HG03103 (cell line): Measurements from ENCODE around the gene NEK10.
A peak's percentile ranks its signal among the peaks of the same experiment; 100 is the strongest.

Source experiments
- ATAC-seq: cut with Tn5 transposase; IDR thresholded peaks from one replicate; pipeline ENCODE4 v1.9.1; 2021; ENCODE audit warnings: low read depth; ENCODE audit not compliant: unreplicated experiment

NEK10 gene

GRCh38 chr3:27254896-27255295 is 114.3 kb downstream of the NEK10 start:
- no peak for ATAC-seq

- ATAC-seq, result peak; percentile 85
These were observed 115.4 kb downstream of the NEK10 start for GRCh38 chr3:27253831-27254230.

DNA sequence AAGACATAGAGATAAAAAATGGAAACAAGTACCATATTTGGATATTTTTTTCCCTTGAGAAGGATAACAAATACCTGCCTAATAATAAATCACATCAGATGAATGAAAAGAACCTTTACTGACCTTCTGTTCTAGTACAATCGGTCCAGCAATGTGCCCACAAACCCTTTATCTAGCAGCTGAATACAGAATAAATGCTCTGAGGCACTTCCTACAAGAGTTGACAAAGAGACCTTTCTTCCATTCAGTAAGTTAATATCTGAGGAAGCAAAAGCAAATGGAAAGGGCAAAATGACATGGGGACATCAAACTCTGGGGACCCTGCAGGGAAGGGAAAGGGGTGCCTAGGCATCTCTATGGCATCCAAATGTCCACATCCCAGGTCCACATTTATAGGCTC is 115.8 kb downstream of the NEK10 start:
- no peak for ATAC-seq

DNA sequence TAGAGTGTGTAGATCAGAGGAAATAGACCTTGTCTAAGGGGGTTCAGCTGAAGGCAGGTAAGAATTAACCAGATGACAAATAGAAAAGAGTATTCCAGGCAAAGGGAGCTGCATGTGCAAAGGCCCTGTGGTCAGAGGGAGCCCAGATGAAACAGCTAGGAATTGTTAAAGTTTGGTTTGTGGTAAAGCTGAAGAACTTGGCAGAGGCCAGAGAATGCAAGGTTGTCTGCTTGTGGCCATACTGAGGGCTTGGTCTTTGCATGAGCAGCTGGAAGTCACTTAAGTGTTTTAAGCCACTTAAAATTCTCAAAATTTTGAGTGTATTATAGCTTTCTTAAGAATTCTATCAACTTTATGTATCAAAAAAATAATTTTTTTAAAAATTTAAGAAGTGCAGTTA is 116.5 kb downstream of the NEK10 start:
- ATAC-seq, result no peak

DNA sequence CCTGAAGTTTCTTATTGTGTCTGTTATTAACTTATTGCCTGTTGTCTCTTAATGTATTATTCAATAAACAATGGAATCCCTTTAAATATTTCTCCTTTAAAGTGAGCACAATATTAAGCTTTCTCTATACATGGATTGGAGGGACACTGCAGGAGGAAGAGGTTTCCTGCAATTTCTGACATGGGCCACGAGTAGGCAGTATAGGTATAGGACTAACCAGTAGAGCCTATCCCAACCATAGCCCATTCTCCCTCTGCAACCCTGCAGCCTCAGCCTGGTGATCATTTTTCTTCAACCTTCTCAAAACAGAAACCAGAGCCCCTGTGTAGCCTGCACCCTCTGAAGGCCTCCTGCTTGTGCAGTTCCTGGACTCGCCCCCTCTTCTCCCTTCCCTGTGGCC is 124.8 kb downstream of the NEK10 start:
- ATAC-seq, result no peak

GRCh38 chr3:27239951-27240350 is 129.2 kb downstream of the NEK10 start:
- no peak for ATAC-seq

DNA sequence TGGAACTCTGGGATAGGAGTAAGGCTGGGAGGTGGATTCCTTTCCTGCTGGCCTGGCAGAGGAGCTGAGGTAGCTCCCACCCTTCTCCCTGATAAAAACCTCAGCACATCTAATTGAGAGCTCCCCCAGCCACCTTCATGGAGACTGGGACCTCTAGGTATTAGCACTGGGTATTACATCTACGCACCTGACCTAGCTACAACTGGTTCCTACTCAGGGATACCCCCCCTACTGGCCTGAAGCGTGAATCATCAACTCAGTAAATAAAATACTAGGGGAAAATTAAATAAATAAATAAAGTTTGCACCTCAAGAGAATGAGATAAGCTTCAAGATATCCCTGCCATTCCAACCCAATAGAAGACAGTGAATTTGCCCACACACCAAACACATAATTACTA is 140.4 kb downstream of the NEK10 start:
- peak; percentile 69 for ATAC-seq

DNA sequence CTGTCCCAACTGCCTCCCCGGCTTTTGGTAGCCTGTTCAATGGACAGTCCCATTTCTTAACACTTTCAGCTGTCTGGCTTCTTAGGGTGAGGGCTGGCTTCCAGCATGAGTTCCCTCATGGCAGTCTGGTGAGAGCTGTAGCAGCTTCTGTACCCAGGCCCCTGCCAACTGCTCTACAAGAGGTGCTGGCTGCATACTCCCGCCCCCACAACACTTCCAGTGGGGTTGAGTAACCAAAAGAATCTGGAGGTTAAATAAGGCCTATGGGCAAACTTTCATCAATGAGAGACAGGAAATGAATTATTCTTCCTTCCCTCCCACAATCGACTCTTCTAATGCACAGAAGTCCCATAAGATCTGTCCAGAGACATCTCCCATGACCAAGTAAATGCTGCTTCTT is 145.0 kb downstream of the NEK10 start:
- no peak for ATAC-seq

DNA sequence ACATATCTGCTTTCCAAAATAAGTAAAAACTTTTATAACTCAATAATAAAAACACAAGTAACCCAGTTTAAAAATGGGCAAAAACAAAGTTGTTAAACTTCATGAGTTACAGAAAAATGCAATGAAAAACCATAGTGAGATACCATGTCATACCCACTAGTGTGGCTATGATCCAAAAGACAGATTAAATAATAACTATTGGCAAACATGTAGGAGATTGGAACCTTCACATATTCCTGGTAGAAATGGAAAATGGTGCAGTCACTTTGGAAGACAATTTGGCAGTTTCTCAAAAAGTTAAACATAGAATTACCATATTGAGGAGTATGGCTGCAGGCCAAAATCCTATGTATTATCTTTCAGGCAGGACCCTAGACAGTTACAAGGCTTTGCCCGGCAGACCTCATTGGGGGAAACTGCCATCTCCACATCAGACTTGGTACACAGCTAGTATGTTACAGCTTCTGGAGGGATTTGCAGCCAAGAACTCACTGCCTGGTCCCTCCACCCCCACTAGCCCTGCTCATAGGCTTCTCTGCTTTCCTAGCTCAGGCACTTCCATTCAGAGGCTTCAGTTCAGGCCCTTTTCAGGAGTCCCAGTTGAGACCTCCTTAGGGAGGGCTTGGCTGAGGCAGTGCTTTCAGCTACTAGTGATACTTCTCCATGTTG is 147.8 kb downstream of the NEK10 start:
- no peak for ATAC-seq

DNA sequence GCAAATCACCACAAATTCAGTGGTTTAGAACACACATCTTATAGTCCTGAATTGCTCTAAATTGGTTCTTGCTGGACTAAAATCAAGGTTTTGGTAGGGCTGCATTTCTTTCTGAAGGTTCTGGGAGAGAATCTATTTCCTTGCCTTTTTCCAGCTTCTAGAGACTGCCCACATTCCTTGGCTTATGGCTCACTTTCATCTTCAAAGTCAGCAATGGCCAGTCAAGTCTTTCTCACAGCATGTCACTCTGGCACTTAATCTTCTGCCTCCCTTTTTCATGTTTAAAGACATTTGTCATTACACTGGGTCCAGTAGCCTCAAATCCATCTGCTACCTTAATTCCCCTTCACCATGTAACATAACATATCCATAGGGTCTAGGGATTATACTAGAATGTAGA is 149.0 kb downstream of the NEK10 start:
- ATAC-seq, result no peak

DNA sequence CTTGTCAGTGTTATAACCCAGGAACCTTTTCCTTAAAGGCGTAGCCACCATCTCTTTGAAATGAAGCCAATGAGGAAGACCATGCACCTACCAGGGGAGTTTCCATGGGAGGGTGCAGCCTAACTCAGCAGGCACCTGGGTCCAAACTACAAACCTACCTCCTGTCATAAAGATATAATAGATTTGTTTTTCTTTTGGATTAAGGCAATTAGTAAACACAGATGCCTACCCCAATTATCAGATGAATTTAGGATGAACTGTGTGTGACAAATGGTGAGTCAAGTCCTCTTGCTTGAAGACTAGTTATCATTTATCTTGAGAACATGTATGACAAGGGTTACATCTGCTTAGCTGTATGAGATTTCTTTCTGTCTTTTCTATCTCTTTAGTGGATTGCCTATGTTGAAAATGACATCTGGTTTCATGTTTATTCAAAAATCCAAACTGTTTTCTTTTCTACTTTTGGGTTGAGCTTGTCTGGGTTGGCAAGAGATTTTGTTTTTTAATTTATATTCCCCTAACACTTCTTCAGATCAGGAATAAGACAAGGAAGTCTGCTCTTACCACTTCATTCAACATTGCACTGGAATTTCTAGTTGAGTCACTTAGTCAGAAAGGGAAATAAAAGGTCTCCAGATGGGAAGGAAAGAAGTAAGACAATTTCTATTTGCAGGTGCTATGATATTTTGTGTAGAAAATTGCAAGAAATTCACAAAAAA is 149.9 kb downstream of the NEK10 start:
- ATAC-seq, result no peak

DNA sequence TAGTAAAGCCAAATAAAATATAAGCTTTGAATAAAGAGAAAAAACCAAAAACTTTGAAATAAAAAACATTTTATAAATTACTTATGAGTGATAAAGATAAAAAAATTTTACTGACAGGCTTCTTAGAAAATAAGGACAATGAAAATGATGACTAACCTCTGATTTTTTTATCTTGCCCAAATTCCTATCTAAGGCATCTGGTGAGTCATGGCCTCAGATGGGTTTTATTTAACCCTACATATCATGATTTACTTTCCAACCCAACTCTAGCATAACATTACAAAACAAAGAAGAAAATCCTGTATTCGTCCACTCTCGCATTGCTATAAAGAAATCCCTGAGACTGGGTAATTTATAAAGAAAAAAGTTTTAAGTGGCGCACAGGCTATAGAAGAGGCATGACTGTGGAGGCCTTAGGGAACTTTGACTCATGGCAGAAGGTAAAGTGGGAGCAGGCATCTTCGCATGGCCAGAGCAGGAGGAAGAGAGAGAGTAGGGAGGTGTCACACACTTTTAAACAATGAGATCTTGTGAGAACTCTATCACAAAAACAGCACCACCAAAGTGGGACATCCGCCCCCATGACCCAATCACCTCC is 152.1 kb downstream of the NEK10 start:
- no peak for ATAC-seq

GRCh38 chr3:27216295-27216855 is 152.8 kb downstream of the NEK10 start:
- ATAC-seq, result no peak

GRCh38 chr3:27213450-27213849 is 155.7 kb downstream of the NEK10 start:
- no peak for ATAC-seq

- ATAC-seq, result no peak
These were observed 159.4 kb downstream of the NEK10 start for GRCh38 chr3:27209617-27210264.

- ATAC-seq, result no peak
These were observed 160.1 kb downstream of the NEK10 start for GRCh38 chr3:27208961-27209616.

- ATAC-seq, result no peak
These were observed 166.2 kb downstream of the NEK10 start for GRCh38 chr3:27202959-27203358.

- no peak for ATAC-seq
These were observed 167.7 kb downstream of the NEK10 start for GRCh38 chr3:27201492-27201891.

DNA sequence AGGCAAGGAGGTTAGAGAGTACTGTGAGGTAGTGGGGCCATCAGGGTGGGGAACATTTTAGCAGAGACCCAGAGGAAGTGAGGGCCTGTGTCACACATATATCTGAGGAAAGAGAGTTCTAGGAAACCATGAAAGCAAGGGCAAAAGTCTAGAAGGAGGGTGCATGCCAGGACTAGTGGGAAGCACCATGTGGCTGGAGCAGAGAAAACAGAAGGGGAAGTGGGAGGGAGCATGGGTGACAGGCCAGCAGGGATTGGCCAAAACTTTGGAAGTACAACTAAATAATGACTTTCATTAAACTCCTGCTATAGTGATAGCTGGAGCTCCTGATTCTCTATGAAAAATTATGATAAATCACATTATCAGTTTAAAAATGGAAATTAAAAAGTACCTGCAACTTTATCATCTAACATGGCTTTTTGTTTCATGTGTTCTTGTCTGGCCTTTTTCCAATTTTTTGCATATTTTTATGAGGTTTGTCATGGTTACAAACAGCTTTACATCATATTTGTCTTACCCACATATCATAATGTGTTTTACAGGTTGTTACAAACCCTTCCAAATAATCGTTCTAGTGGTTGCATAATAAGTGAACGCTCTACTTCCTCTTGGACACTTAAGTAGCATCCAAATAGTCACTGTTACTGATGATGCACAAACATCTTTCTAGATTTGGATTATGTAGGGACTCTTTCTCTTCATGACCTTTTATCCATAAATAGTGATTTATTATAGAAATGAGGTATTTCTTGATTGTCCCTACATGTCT is 168.3 kb downstream of the NEK10 start:
- ATAC-seq, result no peak
